SH-SY5Y (cell line): ENCODE results near the gene MAGEB17.

Experiments used
- GATA2 ChIP-seq: IDR thresholded peaks from 2 replicates; pipeline ENCODE4 v1.6.1; 2011; ENCODE audit warnings: mild to moderate bottlenecking, low read depth, low read length
- GATA3 ChIP-seq: IDR thresholded peaks from 2 replicates; pipeline ENCODE4 v1.6.1; 2011; ENCODE audit warnings: low read depth, mild to moderate bottlenecking, low read length, moderate library complexity

- TF ChIP-seq GATA2, result no peak
- TF ChIP-seq GATA3, result no peak
Observed at GRCh38 chrX:16125520-16126149, 41.6 kb upstream of the MAGEB17 start.
